Measurements from ENCODE around the gene GTPBP6. TPM values are rescaled to one million over a fixed set of nuclear protein-coding genes. Genes with fewer than 3 reads are reported as not detected.
"Not testable (repeated sequence)": the region's sequence is repeated elsewhere in the genome, so short reads cannot be mapped to it uniquely, and the experiment has no call there.

Gene GTPBP6
- total and polyA plus RNA-seq, 7 donors: 22.4 to 65.8 (median 36.0) TPM

DNA sequence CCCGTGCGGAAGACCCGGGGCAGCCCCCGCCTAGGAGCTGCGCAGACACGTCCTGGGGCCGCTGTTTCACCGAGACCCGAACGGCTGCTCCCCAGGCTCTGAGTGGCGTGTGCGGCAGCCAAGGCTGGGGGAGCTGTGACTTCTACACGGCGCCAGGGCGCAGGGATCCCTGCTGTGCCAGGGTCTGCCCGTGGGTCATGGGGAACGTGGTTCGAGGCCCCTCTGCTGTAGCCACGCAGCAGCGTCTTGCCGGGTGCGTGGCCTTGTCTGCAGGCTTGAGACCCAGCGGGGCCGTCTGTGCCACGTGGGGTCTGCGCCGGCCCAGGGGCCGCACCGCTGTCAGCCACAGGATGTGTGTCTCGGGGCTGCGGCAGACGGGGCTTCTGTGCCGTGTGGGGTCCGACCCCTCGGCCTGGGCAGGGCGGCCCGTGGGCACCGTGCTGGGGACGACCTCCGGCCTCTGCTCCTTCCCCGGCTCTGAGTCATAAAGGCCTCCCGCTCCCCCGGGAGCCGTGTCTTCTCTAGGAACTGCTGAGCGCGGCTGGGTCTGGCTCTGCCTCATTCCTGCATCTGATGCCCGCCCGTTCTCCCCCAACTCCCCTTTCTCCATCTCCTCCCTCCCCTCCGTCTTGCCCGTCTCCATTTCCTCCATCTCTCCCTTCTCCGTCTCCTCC lies 12.7 kb upstream of the GTPBP6 start:
- WGBS, 2 donors: 5 to 6% methylated on average over 51 of the region's 51 CpGs
- no peaks in the 10 kb centered on the region for H3K9me3 ChIP-seq
- H3K27ac ChIP-seq: no peak overlapping the region
- TF ChIP-seq POLR2A (IDR thresholded peaks at IDR 0.05): no peak
- TF ChIP-seq POLR2AphosphoS5 (IDR thresholded peaks at IDR 0.05): no peak
- H3K4me3 ChIP-seq: peak overlapping the region in 1 of 4 donors; percentile 32
- intact Hi-C loops (cut with DNase I): no loop called here
- H3K4me1 ChIP-seq: peaks cover 0 to 14% (median 11%) of the 10 kb centered on the region in 4 donors
- peaks cover 10 to 42% (median 21%) of the 10 kb centered on the region in 3 donors for H3K27me3 ChIP-seq
- peak; percentile 62 for DNase-seq
- peaks cover 0 to 6% (median 0%) of the 10 kb centered on the region in 4 donors for H3K36me3 ChIP-seq

DNA sequence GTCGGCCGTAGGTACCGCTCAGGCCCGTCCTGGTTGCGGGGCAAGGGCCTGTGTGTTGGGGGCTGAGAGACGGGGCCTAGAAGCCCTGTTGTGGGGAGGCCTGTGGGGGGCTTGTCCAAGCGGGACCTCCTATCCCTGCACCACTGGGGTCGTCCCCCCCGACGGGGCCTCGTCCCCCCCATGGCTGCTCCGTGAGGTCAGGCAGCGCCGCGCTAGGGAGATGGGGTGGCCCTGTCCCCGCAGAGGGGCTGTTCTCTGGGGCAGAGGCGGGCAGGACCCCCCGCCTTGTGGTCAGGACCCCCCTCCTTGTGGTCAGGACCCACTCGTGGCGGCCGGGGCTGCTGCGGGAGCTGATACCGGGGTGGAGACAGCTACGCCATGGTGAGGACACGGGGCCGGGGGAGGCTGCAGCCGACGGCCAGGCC lies 12.1 kb upstream of the GTPBP6 start:
- Histone ChIP-seq H3K4me3 (peak overlapping the region in 1 of 4 donors; percentile 32), H3K27me3 (peaks cover 10 to 46% (median 21%) of the 10 kb centered on the region in 3 donors), H3K9me3 (no peaks in the 10 kb centered on the region), H3K27ac (no peak overlapping the region), H3K36me3 (peaks cover 0 to 6% (median 0%) of the 10 kb centered on the region in 4 donors), H3K4me1 (peaks cover 0 to 14% (median 11%) of the 10 kb centered on the region in 4 donors)
- DNase-seq: peak; percentile 56
- 15 to 23% methylated on average over 28 of the region's 28 CpGs for WGBS, 2 donors
- intact Hi-C loops (cut with DNase I): no loop called here
- TF ChIP-seq, protein P1, sequence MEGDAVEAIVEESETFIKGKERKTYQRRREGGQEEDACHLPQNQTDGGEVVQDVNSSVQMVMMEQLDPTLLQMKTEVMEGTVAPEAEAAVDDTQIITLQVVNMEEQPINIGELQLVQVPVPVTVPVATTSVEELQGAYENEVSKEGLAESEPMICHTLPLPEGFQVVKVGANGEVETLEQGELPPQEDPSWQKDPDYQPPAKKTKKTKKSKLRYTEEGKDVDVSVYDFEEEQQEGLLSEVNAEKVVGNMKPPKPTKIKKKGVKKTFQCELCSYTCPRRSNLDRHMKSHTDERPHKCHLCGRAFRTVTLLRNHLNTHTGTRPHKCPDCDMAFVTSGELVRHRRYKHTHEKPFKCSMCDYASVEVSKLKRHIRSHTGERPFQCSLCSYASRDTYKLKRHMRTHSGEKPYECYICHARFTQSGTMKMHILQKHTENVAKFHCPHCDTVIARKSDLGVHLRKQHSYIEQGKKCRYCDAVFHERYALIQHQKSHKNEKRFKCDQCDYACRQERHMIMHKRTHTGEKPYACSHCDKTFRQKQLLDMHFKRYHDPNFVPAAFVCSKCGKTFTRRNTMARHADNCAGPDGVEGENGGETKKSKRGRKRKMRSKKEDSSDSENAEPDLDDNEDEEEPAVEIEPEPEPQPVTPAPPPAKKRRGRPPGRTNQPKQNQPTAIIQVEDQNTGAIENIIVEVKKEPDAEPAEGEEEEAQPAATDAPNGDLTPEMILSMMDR (IDR thresholded peaks at IDR 0.05): no peak
- TF ChIP-seq EP300 (IDR thresholded peaks at IDR 0.05) (no peak), POLR2A (IDR thresholded peaks at IDR 0.05) (no peak), POLR2AphosphoS5 (IDR thresholded peaks at IDR 0.05) (no peak)

DNA sequence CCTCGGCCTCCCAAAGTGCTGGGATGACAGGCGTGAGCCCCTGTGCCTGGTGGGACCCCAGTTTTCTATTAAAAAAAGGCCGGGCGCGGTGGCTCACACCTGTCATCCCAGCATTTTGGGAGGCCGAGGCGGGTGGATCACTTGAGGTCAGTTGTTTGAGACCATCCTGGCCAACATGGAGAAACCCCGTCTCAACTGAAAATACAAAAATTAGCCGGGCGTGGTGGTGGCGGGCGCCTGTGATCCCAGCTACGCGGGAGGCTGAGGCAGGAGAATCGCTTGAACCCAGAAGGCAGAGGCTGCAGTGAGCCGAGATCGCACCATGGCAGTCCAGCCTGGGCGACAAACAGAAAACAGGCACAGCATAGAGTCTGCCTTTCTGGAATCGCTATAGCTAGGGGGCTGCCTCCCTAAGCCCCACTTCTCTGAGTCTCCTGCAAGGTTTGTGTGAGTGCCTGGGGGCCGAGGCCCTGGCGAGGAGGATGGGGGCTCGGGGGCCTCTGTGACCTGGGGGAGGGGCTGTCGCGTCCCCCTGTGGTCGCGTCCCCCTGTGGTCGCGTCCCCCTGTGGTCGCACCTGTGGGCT lies 11.6 kb upstream of the GTPBP6 start:
- Histone ChIP-seq H3K4me1 (peaks cover 0 to 14% (median 11%) of the 10 kb centered on the region in 4 donors), H3K27me3 (peaks cover 10 to 51% (median 21%) of the 10 kb centered on the region in 3 donors)
- H3K36me3 ChIP-seq; intact Hi-C loops (cut with DNase I); H3K4me3 ChIP-seq; H3K9me3 ChIP-seq; H3K27ac ChIP-seq: not testable (repeated sequence)
- peak; percentile 33 for DNase-seq
- 67 to 74% methylated on average over 29 of the region's 29 CpGs for WGBS, 2 donors

DNA sequence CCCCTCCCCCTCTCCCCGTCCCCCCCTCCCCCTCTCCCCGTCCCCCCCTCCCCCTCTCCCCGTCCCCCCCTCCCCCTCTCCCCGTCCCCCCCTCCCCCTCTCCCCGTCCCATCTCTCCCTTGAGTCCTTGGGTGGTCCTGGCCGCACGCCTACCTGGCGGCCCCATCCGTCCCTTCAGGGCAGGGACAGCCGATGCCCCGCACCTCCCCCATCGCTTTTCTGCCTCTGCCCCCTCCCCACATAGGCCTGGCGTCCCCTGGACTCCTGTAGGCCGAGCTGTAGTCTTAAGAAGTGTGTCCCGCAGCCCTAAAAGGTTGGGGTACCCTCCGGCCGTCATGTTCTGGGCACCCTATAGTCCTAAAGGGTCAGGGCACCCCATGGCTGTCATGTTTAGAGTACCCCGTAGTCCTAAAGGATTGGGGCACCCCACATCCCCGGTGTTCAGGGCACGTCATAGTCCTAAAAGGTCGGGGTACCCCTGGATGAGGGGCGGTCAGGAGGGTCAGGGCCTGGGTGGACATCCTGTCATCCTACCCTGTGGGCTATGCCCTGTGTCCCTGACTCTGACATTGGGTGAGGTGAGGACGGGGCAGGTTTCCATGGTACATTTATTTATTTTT lies 10.8 kb upstream of the GTPBP6 start:
- H3K27me3 ChIP-seq: peaks cover 10 to 59% (median 21%) of the 10 kb centered on the region in 3 donors
- 78 to 84% methylated on average over 18 of the region's 23 CpGs for WGBS, 2 donors
- H3K27ac ChIP-seq: no peak overlapping the region
- TF ChIP-seq POLR2A (IDR thresholded peaks at IDR 0.05) (no peak), EP300 (IDR thresholded peaks at IDR 0.05) (no peak)
- no peak overlapping the region for H3K4me3 ChIP-seq
- peaks cover 0 to 6% (median 0%) of the 10 kb centered on the region in 4 donors for H3K36me3 ChIP-seq
- DNase-seq: peak; percentile 61
- intact Hi-C loops (cut with DNase I): no loop called here
- no peaks in the 10 kb centered on the region for H3K9me3 ChIP-seq
- H3K4me1 ChIP-seq: peaks cover 0 to 14% (median 11%) of the 10 kb centered on the region in 4 donors

DNA sequence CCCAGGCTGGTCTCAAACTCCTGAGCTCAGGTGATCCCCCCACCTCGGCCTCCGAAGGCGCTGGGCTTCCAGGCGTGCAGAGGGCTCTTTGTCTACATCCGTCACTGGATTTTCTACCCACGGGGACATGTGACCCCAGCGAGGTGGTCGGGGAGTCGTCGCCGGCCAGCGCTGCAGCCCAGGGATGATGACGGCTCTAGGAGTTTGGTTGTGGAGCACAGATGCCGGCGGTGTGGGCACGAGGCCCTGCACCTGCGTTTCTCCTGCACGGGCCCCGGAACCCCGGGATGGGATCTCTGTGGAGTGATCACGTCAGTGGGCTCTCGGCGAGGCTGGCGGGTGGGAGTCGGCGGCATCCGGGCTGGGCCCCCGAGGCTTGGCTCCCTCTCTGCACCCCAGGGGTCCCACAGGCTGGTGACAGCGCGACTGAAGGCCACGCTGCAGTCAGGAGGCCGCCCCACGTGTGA lies 9.1 kb upstream of the GTPBP6 start:
- TF ChIP-seq POLR2A (IDR thresholded peaks at IDR 0.05): no peak
- no peak for TF ChIP-seq POLR2AphosphoS5 (IDR thresholded peaks at IDR 0.05)
- TF ChIP-seq EP300 (IDR thresholded peaks at IDR 0.05): no peak
- TF ChIP-seq, protein P1 (IDR thresholded peaks at IDR 0.05): no peak
- 92% methylated on average over 33 of the region's 33 CpGs for WGBS, 2 donors
- Histone ChIP-seq H3K36me3 (no peaks in the 10 kb centered on the region), H3K9me3 (no peaks in the 10 kb centered on the region), H3K4me3 (no peak overlapping the region), H3K4me1 (peaks cover 0 to 14% (median 13%) of the 10 kb centered on the region in 4 donors), H3K27ac (no peak overlapping the region), H3K27me3 (peaks cover 14 to 65% (median 26%) of the 10 kb centered on the region in 3 donors)
- DNase-seq: peak; percentile 61
- intact Hi-C loops (cut with DNase I): no loop called here

DNA sequence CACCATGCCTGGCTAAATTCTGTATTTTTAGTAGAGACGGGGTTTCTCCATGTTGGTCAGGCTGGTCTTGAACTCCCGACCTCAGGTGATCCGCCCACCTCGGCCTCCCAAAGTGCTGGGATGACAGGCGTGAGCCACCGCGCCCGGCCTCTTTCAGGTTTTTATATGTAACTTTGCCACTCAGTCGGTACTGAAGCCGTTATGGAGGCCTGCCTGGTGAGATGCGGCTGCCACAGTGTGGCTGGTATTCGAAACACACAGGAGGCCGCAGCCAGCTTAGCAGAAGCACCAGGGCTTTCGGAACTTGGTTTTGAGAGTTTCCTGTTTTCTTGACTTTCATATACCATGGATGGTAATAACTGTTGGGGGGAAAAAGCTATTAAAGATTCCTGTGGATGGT lies 6.1 kb upstream of the GTPBP6 start:
- intact Hi-C loops (cut with DNase I); H3K36me3 ChIP-seq; H3K9me3 ChIP-seq; H3K27ac ChIP-seq; H3K4me3 ChIP-seq: not testable (repeated sequence)
- DNase-seq: peak; percentile 60
- Histone ChIP-seq H3K27me3 (peaks cover 5 to 49% (median 13%) of the 10 kb centered on the region in 3 donors), H3K4me1 (peaks cover 0 to 16% (median 14%) of the 10 kb centered on the region in 4 donors)
- WGBS, 2 donors: 49 to 85% methylated on average over 14 of the region's 14 CpGs
